GM20431 (cell line): Measurements from ENCODE around the gene CCZ1B.
"Not testable (repeated sequence)": the region's sequence is repeated elsewhere in the genome, so short reads cannot be mapped to it uniquely, and the experiment has no call there.

Experiments used
- in situ Hi-C: fragments of 300-500 bp; cut with MseI, MboI; formaldehyde crosslinking; loops from one replicate; pipeline ENCODE4 v1.15.0; 2020; ENCODE audit warnings: low sequenced_read_pairs; ENCODE audit not compliant: unreplicated experiment

Gene CCZ1B

DNA sequence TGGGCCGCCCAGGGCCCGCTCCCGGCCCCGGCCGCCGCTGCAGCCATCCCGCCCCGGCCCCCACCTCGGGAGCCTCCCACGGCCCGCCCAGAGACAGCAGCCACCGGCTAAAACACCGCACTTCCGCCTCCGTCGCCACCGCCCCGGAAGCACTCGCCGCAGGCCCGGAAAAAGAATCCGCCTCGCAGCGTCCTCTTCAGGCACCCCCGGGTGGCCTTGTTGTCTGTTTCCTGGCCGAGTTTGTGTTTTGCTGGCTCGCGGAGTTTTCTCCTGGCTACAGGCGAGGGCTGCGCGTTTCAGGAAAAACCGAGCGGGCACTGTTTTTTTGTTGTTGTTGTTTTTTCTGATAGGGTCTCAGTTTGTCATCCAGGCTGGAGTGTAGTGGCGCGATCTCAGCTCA lies at the start of gene CCZ1B:
Gene CCZ1B (minus strand): TSS at position 125 of the 400 bp plus-strand sequence. CDS start 78 bp downstream, at position 47.
- in situ Hi-C loops, result not testable (repeated sequence)

DNA sequence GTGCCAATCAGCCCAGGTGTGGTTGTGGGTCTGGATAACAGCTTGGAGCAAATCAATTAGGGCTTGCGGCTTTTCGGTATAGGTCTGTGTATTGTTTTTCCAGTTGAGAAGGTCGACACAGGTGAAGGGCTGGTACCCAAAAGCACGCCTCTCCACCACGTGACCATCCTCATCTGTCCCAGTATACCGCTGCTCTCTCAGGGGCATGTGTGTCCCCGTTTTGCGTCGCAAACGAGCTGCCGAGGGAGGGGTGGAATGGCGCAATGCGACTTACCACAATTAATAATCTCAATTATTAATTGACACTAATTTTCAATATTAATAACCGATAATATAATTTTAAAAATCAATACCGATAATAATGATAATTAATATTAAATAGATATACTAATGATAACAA lies 48.9 kb upstream of the CCZ1B start:
- in situ Hi-C loops, result not testable (repeated sequence)

DNA sequence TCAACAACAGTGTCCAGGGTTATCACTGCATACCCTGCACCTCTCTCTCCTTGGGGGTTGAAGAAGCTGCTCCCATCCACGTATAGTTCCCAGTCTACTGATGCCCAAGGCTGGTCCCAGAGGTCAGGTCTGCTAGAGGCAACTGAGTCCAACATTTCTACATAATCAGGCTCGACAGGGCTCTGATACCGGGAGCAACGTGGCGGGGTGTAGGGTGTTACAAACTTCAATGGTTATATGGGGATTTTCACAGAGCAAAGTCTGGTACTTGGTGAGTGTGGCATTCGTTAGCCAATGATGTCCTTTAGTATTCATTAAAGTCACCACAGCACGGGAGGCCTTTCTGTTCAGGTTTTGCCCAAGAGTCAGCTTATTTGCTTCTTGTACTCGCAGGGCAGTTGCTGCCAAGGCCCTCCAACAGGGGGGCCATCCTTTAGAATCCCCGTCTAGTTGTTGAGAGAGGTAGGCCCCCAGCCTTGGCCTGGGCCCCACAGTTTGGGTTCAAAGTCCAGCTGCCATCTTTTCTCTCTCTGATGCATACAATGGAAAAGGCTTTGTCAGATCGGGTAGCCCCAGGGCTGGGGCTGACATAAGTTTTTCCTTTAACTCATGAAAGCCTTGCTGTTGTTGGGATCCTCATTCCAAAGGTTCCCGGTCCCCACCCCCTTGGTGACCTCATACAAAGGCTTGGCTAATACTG lies 46.3 kb upstream of the CCZ1B start:
- in situ Hi-C loops, result not testable (repeated sequence)

DNA sequence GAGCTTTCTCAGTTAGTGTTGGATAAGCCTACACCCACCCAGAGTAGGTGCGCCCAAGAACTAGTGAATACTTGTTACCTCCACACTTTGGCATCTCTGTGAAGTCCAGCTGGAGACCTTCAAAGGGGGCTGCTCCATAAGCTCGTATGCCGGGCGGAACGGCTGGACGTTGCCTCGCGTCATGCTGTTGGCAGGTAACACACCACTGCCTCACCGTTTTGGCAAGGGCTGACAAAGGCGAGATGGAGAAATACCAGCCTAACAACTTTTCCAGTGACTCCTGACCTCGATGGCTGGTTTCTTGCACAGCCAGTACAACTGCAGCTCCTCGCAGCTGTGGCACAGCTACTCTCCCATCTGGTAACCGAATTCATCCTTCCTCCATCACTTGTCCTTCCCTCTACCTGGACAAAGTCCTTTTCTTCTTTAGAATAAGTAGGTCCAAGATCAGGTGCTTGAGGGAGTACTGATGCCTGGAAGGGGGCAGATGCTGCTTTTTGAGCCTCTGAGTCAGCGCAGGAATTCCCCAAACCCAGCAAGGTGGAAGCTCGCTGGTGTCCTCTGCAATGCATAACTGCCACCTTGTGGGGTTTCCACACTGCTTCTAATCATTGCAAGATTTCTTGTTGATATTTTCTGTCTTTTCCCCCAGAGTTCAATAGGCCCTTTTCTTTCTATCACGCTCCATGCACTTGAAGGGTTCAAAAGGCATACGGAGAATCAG lies 45.5 kb upstream of the CCZ1B start:
- in situ Hi-C loops, result not testable (repeated sequence)

DNA sequence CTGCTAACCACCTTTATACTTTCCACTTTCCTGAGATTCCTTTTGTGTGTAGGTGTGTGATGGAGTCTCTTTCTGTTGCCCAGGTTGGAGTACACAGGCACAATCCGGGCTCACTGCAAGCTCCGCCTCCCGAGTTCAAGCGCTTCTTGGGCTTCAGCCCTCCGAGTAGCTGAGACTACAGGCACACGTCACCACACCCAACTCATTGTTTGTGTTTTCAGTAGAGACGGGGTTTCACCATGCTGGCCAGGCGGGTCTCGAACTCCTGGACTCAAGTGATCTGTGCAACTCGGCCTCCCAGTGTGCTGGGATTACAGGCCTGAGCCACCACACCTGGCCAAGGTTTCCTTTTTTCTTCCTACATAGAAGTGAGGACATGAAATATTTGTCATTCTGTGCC lies 38.7 kb upstream of the CCZ1B start:
- in situ Hi-C loops, result not testable (repeated sequence)

DNA sequence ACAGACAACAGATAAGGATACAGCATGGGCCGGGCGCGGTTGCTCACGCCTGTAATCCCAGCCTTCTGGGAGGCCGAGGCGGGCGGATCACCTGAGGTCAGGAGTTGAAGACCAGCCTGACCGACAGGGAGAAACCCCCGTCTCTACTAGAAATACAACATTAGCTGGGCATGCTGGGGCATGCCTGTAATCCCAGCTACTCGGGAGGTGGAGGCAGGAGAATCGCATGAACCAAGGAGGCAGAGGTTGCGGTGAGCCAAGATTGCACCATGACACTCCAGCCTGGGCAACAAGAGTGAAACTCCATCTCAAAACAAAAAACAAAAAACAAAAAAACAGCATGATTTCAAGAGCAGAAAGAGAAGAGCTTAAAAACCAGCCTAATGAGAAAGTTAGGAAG lies 38.1 kb upstream of the CCZ1B start:
- in situ Hi-C loops, result not testable (repeated sequence)

DNA sequence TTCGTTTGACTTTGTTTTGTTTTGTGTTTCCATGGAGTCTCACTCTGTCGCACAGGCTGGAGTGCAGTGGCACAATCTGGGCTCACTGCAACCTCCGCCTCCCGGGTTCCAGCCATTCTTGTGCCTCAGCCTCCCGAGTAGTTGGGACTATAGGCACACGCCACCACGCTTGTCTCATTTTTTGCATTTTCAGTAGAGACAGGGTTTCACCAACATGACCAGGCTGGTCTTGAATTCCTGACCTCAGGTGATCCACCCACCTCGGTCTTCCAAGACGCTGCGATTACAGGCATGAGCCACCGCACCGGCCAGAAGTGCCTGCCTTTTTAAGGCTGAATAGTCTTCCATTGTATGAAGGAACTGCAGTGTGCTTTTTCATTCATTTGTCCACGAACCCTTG lies 36.8 kb upstream of the CCZ1B start:
- in situ Hi-C loops, result not testable (repeated sequence)

DNA sequence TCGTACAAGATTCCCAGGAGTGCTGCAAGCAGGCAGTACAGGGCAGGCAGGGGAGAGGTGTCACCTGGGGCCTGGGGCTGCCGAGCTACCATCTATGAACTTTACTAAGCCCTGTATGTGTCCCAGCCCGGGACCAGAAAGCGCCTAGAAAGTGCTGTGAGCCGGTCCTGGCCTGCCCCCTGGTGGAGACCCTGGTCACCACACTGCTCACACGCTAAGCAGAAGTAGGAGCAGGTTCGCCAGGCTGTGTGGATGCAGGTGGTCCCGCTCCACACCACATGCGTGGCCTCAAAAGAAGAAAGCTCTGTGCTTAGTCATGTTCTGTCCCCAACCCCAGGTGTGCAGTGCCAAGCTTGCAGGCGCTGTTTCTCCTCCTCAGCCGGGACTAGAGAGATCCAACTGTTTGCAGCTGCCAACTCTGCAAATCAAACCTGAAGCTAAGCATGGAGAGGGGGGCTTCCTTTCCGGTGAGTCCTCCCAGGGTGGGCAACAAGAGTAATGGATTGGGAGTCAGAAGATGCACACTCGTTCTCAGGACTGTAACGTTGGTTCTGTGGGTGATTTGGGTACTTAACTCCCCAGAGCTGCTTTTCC lies 31.7 kb upstream of the CCZ1B start:
- in situ Hi-C loops, result not testable (repeated sequence)

DNA sequence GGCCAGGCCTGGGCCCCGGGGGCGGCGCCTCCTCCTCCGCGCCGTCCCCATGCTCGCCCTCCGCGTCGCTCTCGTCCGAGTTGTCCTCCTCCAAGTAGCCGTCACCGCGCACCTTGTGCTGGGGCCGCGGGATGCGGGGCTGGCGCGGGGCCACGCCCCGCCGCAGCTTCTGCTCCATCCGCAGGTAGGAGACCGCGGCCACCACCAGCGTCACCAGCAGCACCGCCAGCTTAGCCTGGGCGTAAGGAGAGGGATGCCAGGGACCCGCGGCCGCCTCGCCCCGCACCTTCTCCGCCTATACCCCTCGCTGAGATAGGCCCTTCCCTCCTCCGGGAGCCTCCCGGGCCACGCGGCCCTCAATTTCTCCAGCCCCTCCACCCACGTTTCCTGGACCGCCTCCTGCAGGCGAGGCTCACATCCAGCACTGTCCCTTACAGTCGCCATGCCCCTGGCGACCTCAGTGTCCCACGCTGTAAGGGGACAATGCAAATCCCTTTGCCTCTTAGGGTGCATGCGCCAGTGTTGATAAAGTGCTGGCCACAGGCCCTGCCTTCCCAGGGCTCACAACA lies 29.6 kb upstream of the CCZ1B start:
- in situ Hi-C loops, result not testable (repeated sequence)

DNA sequence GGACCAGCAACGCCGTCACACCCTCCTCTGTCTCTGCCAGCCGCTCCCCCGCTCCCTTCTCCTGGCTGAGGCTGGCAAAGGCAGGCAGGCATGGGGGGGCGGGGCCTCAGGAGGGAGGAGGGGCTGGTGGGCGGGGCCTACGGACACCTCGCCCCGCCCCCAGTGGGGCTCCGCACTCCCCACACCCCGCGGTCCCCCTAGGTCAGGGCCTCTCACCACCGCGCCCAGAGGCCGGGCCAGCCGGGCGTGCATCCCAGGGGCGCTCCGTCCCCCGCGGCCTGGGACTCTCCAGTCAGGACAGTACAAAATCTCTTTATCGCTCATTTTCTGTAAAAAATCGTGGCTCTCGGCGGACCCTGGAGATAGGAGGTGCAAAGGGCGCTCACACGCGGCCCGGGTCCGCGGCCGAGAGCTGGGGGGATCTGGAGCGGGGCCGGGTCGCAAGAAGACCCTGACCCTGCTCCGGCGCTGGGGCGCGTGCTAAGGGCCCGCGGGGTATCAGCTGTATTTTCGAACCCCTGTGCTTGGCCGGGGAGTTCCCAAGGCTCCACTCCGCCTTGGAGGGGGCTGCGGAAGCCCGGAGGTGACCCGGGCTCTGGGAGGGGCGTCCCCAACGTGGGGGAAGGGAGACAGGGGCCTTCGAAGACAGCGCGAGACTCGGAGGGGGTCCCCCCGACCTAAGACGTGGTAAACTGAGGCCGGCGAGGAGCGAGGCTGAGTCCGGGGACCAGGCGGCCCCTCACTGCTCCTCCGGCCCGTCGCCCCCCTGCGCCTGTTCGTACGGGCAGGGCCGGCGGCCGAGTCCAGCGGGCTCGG lies 28.9 kb upstream of the CCZ1B start:
- in situ Hi-C loops, result not testable (repeated sequence)

DNA sequence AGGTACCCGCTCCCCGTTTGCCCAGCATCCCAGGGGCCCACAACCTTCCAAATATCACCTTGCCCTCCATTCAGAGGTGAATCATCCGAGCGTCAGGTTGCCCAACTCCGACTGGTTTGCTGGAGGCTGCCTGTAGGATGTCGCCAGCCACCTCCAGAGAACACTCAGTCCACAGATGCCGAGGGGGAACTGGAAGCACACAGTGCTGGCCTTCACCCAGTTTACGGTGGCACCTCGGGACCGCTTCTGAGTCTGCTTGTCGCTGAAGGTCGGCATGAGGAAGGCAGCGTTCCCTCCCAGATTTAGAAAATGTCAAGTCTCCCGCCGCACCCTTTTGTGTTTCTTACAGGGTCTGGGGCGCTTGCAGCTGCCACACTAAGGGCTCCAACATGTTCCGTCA lies 27.6 kb upstream of the CCZ1B start:
- in situ Hi-C loops, result not testable (repeated sequence)

DNA sequence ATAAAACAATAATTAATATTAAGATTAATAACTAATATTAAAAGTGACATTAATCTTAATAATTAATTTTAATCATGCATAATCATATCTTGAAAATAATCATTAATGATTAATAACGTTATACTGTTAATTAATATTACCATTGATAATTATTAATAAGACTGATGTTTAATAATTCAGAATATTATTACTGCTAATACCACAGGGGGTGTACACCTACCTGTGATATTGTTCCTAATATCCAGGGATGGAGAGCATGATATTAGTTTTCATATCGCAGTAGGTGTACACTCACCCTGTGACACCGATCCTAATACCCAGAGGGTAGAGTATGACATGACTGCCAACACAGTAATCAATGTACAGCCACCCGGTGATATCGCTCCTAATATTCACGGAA lies 23.1 kb upstream of the CCZ1B start:
- in situ Hi-C loops, result not testable (repeated sequence)

DNA sequence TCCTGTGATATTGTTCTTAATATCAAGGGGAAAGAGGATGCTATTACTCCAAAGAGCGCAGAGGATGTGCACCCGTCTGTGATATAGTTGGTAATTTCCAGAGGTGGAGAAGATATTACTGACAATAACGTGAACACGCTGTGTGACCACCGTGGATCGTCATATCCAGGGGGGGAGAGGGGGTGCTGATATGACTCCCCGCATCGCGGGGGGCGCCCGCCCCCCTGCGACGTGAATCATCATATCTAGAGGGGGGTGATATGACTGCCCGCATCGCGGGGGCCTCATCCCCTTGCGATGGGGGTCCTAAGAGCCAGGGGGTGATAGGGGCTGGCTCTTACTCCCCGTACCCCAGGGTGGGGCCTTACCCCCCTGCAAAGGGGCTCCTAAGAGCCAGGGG lies 21.7 kb upstream of the CCZ1B start:
- in situ Hi-C loops, result not testable (repeated sequence)

DNA sequence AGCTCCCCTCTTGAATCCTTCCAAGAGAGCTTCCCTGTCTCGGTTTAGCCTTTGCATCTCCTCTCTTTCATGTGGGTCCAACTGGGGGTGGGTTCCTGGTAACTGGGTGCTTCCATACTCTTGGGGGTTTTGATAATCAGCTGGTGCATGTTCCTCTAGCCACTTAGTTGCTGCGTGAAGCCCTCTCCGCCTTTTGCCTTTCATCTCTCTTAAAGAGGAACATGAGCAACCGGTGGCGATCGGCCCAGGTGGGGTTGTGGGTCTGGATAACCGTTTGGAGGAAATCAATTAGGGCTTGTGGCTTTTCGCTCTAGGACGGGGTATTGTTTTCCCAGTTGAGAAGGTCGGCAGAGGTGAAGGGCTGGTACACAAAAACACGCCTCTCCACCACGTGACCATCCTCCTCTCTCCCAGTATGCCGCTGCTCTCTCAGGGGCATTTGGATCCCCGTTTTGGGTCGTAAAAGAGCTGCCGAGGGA lies 19.9 kb upstream of the CCZ1B start:
- in situ Hi-C loops, result not testable (repeated sequence)

DNA sequence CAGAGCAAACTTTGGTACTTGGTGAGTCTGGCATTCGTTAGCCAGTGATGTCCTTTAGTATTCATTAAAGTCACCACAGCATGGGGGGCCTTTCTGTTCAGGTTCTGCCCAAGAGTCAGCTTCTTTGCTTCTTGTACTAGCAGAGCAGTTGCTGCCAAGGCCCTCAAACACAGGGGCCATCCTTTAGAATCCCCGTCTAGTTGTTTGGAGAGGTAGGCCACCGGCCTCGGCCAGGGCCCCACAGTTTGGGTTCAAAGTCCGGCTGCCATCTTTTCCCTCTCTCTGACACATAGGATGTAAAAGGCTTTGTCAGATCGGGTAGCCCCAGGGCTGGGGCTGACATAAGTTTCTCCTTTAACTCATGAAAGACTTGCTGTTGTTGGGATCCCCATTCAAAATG lies 17.6 kb upstream of the CCZ1B start:
- in situ Hi-C loops, result not testable (repeated sequence)

DNA sequence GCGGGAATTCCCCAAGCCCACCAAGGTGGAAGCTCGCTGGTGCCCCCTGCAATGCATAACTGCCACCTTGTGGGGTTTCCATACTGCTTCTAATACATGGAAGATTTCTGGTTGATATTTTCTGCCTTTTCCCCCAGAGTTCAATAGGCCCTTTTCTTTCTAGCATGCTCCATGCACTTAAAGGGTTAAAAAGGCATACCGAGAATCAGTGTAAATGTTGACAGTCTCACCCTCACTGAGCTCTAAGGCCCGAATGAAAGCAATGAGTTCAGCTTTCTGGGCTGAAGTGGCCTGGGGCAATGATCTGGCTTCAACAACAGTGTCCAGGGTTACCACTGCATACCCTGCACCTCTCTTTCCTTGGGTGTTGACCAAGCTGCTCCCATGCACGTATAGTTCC lies 17.0 kb upstream of the CCZ1B start:
- in situ Hi-C loops, result not testable (repeated sequence)

DNA sequence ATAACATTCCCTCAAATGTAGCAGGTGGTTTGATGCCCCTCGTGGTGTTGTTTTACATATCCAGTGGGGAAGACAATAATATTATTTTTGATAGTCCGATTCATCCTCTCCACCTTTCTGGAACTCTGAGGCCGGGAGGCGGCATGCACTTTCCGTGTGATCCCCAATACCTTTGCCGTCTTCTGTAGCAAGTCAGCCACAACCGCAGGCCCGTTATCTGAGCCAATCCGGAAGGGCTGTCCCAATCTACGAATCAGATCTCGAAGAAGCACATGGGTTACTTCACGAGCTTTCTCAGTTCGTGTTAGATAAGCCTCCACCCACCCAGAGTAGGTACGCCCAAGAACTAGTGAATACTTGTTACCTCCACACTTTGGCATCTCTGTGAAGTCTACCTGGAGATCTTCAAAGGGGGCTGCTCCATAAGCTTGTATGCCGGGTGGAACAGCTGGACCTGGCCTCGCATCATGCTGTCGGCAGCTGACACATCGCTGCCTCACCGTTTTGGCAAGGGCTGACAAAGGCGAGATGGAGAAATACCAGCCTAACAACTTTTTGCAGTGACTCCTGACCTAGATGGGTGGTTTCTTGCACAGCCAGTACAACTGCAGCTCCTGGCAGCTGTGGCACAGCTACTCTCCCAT lies 16.3 kb upstream of the CCZ1B start:
- in situ Hi-C loops, result not testable (repeated sequence)

DNA sequence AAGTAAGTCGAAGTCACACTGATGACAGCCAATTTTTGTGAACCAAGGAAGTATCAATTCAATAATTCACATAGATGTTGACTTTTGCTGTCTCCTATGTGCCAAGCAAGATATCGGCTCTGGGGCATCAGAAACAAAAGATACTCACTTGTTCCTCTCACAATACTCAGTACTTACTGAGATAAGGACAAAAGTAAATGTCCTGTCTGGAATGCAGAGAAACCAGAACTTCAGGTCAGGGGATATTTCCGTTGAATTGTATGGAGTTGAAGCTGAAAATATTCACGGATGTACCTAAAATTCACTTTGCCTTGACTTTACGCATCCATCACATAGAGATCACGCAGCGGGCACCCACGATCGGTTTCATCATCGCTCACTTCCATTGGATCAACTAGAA lies 11.0 kb upstream of the CCZ1B start:
- in situ Hi-C loops, result not testable (repeated sequence)

DNA sequence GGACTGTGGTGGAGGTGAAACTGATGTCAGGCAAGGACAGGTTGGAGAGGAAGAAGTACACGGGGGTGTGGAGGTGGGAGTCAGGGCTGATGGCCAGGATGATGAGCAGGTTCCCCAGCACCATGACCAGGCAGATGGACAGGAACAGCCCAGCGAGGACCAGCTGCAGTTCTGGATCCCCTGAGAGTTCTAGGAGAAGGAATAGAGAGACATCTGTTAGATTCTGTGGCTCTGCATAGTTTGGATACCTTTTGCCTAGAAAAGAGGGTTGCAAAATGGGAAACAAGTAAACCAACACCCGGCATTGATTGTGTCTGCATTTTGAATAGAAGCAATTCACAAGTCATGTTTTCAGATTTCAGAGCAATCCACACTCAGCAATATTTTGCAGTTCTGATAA lies 9.4 kb upstream of the CCZ1B start:
- in situ Hi-C loops, result not testable (repeated sequence)

DNA sequence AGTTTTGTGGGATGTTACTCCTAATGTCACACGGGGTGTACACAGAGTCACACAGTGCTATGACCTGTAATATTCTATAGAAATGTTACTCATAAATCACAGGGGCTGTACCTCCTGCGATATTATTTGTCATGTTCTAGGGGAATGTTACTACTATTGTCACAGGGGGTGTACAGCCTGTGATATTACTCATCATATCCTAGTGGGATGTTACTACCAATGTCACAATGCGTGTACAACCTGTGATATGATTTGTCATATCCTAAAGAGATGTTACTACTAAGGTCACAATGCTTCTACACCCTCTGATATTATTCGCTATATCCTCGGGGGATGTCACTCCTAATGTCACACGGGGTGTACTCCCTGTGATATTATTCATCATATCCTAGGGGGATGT lies 7.6 kb upstream of the CCZ1B start:
- in situ Hi-C loops, result no loop called here
